HEK293 (cell line): ENCODE data around the gene PET117.

Source experiments
- CTCF ChIA-PET: fragments of 350-600 bp; formaldehyde crosslinking; extraction: SDS; loops from one replicate; lab custom pipeline; 2021; ENCODE audit warnings: antibody characterized with exemption; lab: Yijun Ruan, JAX
- POLR2A ChIA-PET: fragments of 300-600 bp; formaldehyde crosslinking; extraction: SDS; loops from one replicate; lab custom pipeline; 2020; ENCODE audit warnings: antibody characterized with exemption, inconsistent platforms; lab: Yijun Ruan, JAX
- H3K27ac ChIP-seq: fragments of 200-500 bp; sonication (Bioruptor generic); 2 replicates; pipeline ENCODE4 v1.5.1; 2014; ENCODE audit warnings: low read depth, low read length, control low read depth, inconsistent platforms; ENCODE audit errors: extremely low read depth
- H3K36me3 ChIP-seq, 2 experiments: fragments of 200-500 bp in 1 of 2; sonication (Bioruptor generic) in 1 of 2; 1 replicate in 1 of 2; 2 replicates in 1 of 2; pipeline ENCODE4 v1.5.1; 2014 to 2017; ENCODE audit warnings: inconsistent platforms in 2 of 2, low read length in 2 of 2; ENCODE audit not compliant: control insufficient read depth in 2 of 2, insufficient read depth in 1 of 2
- H3K4me1 ChIP-seq: fragments of 200-500 bp; sonication (Bioruptor generic); 2 replicates; pipeline ENCODE4 v1.5.1; 2014; ENCODE audit warnings: mild to moderate bottlenecking, low read length, inconsistent platforms; ENCODE audit not compliant: control insufficient read depth, insufficient read depth
- H3K4me3 ChIP-seq: 2 replicates; pipeline ENCODE4 v1.5.1; 2011; ENCODE audit warnings: low read depth, mild to moderate bottlenecking, control low read depth, low read length, moderate library complexity
- H3K9me3 ChIP-seq: fragments of 200-500 bp; sonication (Bioruptor generic); 2 replicates; pipeline ENCODE4 v1.5.1; 2014; ENCODE audit warnings: low read depth, low read length, inconsistent platforms; ENCODE audit not compliant: control insufficient read depth, insufficient read depth
- IKZF3 ChIP-seq: fragments of 450-650 bp; IDR thresholded peaks from 2 replicates; pipeline ENCODE4 v1.5.0; 2018; ENCODE audit warnings: missing biosample characterization, mild to moderate bottlenecking, missing genetic modification characterization, moderate library complexity
- KLF7 ChIP-seq: fragments of 450-650 bp; formaldehyde crosslinking; IDR thresholded peaks from 2 replicates; pipeline ENCODE4 v1.5.1; 2016; ENCODE audit warnings: missing biosample characterization, missing genetic modification characterization, borderline replicate concordance
- PRDM10 ChIP-seq: fragments of 450-650 bp; formaldehyde crosslinking; IDR thresholded peaks from 2 replicates; pipeline ENCODE4 v1.5.1; 2016; ENCODE audit warnings: missing biosample characterization, missing genetic modification characterization
- RBAK ChIP-seq: fragments of 450-650 bp; formaldehyde crosslinking; IDR thresholded peaks from 2 replicates; pipeline ENCODE4 v1.5.1; 2016; ENCODE audit warnings: missing biosample characterization, missing genetic modification characterization
- ZNF10 ChIP-seq: fragments of 450-650 bp; formaldehyde crosslinking; IDR thresholded peaks from 2 replicates; pipeline ENCODE4 v1.5.1; 2017; ENCODE audit warnings: missing biosample characterization, missing genetic modification characterization
- ZNF18 ChIP-seq: fragments of 450-650 bp; formaldehyde crosslinking; IDR thresholded peaks from 2 replicates; pipeline ENCODE4 v1.5.1; 2016; ENCODE audit warnings: missing biosample characterization, missing genetic modification characterization
- ZNF19 ChIP-seq: fragments of 450-650 bp; formaldehyde crosslinking; IDR thresholded peaks from 2 replicates; pipeline ENCODE4; 2016; ENCODE audit warnings: missing biosample characterization, missing genetic modification characterization, low read depth
- ZNF223 ChIP-seq: fragments of 450-650 bp; formaldehyde crosslinking; IDR thresholded peaks from 2 replicates; pipeline ENCODE4 v1.5.1; 2016; ENCODE audit warnings: missing biosample characterization, missing genetic modification characterization
- ZNF266 ChIP-seq: fragments of 450-650 bp; formaldehyde crosslinking; IDR thresholded peaks from 2 replicates; pipeline ENCODE4 v1.5.1; 2016; ENCODE audit warnings: missing biosample characterization, missing genetic modification characterization, low read depth
- ZNF302 ChIP-seq: fragments of 450-650 bp; formaldehyde crosslinking; IDR thresholded peaks from 2 replicates; pipeline ENCODE4 v1.5.1; 2016; ENCODE audit warnings: missing biosample characterization, missing genetic modification characterization, low read depth
- ZNF449 ChIP-seq: fragments of 450-650 bp; formaldehyde crosslinking; IDR thresholded peaks from 2 replicates; pipeline ENCODE4 v1.5.1; 2017; ENCODE audit warnings: missing biosample characterization, mild to moderate bottlenecking, missing genetic modification characterization, moderate library complexity
- ZNF473 ChIP-seq: fragments of 450-650 bp; formaldehyde crosslinking; IDR thresholded peaks from 2 replicates; pipeline ENCODE4 v1.5.1; 2017; ENCODE audit warnings: missing biosample characterization, missing genetic modification characterization
- ZNF488 ChIP-seq: fragments of 450-650 bp; formaldehyde crosslinking; IDR thresholded peaks from 2 replicates; pipeline ENCODE4 v1.5.1; 2016; ENCODE audit warnings: missing biosample characterization, missing genetic modification characterization
- ZNF530 ChIP-seq: fragments of 450-650 bp; formaldehyde crosslinking; IDR thresholded peaks from 2 replicates; pipeline ENCODE4 v1.5.1; 2016; ENCODE audit warnings: low read depth, missing biosample characterization, missing genetic modification characterization
- ZNF610 ChIP-seq: fragments of 450-650 bp; formaldehyde crosslinking; IDR thresholded peaks from 2 replicates; pipeline ENCODE4 v1.5.1; 2016; ENCODE audit warnings: missing biosample characterization, missing genetic modification characterization, borderline replicate concordance
- ZNF626 ChIP-seq: fragments of 450-650 bp; sonication (Bioruptor Pico); formaldehyde crosslinking; IDR thresholded peaks from 2 replicates; pipeline ENCODE4 v1.5.1; 2018; ENCODE audit warnings: missing biosample characterization, missing genetic modification characterization, inconsistent platforms
- ZNF701 ChIP-seq: fragments of 450-650 bp; formaldehyde crosslinking; IDR thresholded peaks from 2 replicates; pipeline ENCODE4 v1.5.1; 2016; ENCODE audit warnings: missing biosample characterization, missing genetic modification characterization
- ZXDB ChIP-seq: fragments of 450-650 bp; formaldehyde crosslinking; IDR thresholded peaks from 2 replicates; pipeline ENCODE4 v1.5.1; 2016; ENCODE audit warnings: missing biosample characterization, missing genetic modification characterization

The PET117 gene

GRCh38 chr20:18139832-18140231 lies 2.2 kb downstream of the PET117 start (continued):
- TF ChIP-seq PRDM10 (tag by site-specific recombination), result no peak
- no peak for TF ChIP-seq ZNF449 (tag by site-specific recombination)
- TF ChIP-seq ZNF530, result no peak
- TF ChIP-seq ZNF701, result no peak
- no peak for TF ChIP-seq RBAK (tag by site-specific recombination)
- TF ChIP-seq ZNF223 (tag by site-specific recombination), result no peak
- no peak for TF ChIP-seq ZNF10
- no peak for TF ChIP-seq KLF7 (tag by site-specific recombination)

GRCh38 chr20:18144541-18145099 lies 7.0 kb downstream of the PET117 start:
- TF ChIP-seq IKZF3 (tag by site-specific recombination) (no peak), ZNF626 (tag by site-specific recombination) (no peak)
- TF ChIP-seq, all 188 proteins: peak for 0
- Histone ChIP-seq H3K9me3 (no peaks in the 10 kb centered on the region), H3K4me1 (no peaks in the 10 kb centered on the region), H3K27ac (no peak overlapping the region), H3K4me3 (no peak overlapping the region), H3K36me3 (peaks cover 6 to 34% of the 10 kb centered on the region in 2 experiments; a peak in 2 of 3 replicates)
- POLR2A ChIA-PET, result no interaction called here
- CTCF ChIA-PET, result no interaction called here

GRCh38 chr20:18154342-18154741 lies 16.7 kb downstream of the PET117 start:
- POLR2A ChIA-PET, result no interaction called here
- no peak overlapping the region for H3K27ac ChIP-seq
- no peaks in the 10 kb centered on the region for H3K9me3 ChIP-seq
- H3K4me1 ChIP-seq, result no peaks in the 10 kb centered on the region
- no peak for TF ChIP-seq ZNF18
- TF ChIP-seq ZNF266 (tag by site-specific recombination), result no peak
- no peak for TF ChIP-seq IKZF3 (tag by site-specific recombination)
- no peak for TF ChIP-seq ZNF473 (tag by site-specific recombination)
- TF ChIP-seq ZXDB (tag by site-specific recombination), result no peak
- no peak for TF ChIP-seq ZNF488 (tag by site-specific recombination)
- TF ChIP-seq ZNF610 (tag by site-specific recombination), result no peak
- TF ChIP-seq ZNF302 (tag by site-specific recombination), result no peak
- TF ChIP-seq ZNF19 (tag by site-specific recombination), result no peak
- peaks cover 8 to 57% of the 10 kb centered on the region in 2 experiments for H3K36me3 ChIP-seq
- CTCF ChIA-PET, result interaction anchor here (0.7 kb wide), 1 partner anchor 65 kb away, joined by 3 read pairs; no protein-coding TSS in a partner anchor
- H3K4me3 ChIP-seq, result no peak overlapping the region
